HL-60 (cell line): ENCODE results near the gene DNAH1.

Source experiments
- POLR2AphosphoS5 ChIP-seq: IDR thresholded peaks from 2 replicates; pipeline ENCODE4 v1.6.1; 2012; ENCODE audit warnings: low read depth
- TF ChIP-seq, protein P1 (sequence below): IDR thresholded peaks from one replicate; pipeline ENCODE4 v1.5.1; 2011; ENCODE audit warnings: low read length, control low read depth, inconsistent platforms; ENCODE audit not compliant: insufficient read depth
- TF ChIP-seq, protein P2 (sequence below): IDR thresholded peaks from 2 replicates; pipeline ENCODE4 v1.6.1; 2012; ENCODE audit warnings: low read depth; ENCODE audit not compliant: insufficient replicate concordance

DNA sequence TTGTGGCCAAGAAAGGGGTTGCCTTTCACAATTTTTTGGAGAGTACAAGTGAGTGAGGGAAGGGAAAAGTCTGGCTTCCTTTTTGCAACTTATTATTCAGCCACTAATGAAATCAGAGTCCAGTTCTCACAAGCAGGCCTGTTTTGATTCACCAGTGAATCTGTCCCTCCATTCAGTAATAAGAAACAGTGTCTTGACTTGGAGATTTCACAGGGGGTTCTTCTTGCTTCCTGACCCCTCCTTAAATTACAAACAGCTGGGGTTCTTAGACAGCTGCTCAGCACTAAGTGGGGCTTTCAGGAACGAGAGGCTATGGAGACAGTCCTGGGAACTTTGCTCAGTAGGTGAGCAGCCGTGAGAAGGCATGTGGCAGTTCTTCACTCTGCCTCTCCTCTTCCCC lies 104.3 kb downstream of the DNAH1 start:
- TF ChIP-seq, protein P1, sequence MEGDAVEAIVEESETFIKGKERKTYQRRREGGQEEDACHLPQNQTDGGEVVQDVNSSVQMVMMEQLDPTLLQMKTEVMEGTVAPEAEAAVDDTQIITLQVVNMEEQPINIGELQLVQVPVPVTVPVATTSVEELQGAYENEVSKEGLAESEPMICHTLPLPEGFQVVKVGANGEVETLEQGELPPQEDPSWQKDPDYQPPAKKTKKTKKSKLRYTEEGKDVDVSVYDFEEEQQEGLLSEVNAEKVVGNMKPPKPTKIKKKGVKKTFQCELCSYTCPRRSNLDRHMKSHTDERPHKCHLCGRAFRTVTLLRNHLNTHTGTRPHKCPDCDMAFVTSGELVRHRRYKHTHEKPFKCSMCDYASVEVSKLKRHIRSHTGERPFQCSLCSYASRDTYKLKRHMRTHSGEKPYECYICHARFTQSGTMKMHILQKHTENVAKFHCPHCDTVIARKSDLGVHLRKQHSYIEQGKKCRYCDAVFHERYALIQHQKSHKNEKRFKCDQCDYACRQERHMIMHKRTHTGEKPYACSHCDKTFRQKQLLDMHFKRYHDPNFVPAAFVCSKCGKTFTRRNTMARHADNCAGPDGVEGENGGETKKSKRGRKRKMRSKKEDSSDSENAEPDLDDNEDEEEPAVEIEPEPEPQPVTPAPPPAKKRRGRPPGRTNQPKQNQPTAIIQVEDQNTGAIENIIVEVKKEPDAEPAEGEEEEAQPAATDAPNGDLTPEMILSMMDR = no peak
- TF ChIP-seq POLR2AphosphoS5 = no peak
- TF ChIP-seq, protein P2, sequence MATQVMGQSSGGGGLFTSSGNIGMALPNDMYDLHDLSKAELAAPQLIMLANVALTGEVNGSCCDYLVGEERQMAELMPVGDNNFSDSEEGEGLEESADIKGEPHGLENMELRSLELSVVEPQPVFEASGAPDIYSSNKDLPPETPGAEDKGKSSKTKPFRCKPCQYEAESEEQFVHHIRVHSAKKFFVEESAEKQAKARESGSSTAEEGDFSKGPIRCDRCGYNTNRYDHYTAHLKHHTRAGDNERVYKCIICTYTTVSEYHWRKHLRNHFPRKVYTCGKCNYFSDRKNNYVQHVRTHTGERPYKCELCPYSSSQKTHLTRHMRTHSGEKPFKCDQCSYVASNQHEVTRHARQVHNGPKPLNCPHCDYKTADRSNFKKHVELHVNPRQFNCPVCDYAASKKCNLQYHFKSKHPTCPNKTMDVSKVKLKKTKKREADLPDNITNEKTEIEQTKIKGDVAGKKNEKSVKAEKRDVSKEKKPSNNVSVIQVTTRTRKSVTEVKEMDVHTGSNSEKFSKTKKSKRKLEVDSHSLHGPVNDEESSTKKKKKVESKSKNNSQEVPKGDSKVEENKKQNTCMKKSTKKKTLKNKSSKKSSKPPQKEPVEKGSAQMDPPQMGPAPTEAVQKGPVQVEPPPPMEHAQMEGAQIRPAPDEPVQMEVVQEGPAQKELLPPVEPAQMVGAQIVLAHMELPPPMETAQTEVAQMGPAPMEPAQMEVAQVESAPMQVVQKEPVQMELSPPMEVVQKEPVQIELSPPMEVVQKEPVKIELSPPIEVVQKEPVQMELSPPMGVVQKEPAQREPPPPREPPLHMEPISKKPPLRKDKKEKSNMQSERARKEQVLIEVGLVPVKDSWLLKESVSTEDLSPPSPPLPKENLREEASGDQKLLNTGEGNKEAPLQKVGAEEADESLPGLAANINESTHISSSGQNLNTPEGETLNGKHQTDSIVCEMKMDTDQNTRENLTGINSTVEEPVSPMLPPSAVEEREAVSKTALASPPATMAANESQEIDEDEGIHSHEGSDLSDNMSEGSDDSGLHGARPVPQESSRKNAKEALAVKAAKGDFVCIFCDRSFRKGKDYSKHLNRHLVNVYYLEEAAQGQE = no peak
